Measurements from ENCODE around the gene CTSS. TPM values are rescaled to one million over a fixed set of nuclear protein-coding genes. Genes with fewer than 3 reads are reported as not detected.

Gene CTSS
- total and polyA plus RNA-seq, 2 experiments from 2014 or later, result not detected

GRCh38 chr1:150791585-150791984 is 26.0 kb upstream of the CTSS start (continued):
- no peak for TF ChIP-seq ZNF462 (CRISPR knock-in tag; IDR thresholded peaks at IDR 0.05)

DNA sequence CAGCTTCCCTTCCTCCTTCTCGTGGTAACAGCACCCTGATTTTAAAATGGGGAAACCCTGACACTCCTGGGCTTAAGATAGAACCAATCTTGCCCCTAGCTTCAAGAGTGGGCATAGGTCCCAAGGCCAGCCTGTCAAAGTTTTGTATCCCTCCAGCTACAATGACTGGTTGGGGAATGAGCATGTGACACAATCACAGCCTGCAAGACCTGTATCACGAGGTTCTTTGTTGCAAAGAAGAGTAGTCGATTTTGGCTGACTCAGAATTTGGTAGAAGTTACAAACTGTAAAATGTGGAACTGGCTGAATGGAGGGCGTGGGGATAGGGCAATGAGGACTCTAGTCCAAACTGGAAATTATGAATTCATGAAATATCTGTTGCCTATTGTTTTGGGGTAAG is 23.8 kb upstream of the CTSS start:
- no peak overlapping the region for H3K4me3 ChIP-seq
- peak; percentile 50 for ATAC-seq
- H3K36me3 ChIP-seq (ENCODE audit: insufficient read depth), result no peaks in the 10 kb centered on the region
- H4K20me1 ChIP-seq (replicated peaks; ENCODE audit: insufficient read depth), result no peaks in the 10 kb centered on the region
- H3K36me3 Mint-ChIP-seq (ENCODE audit: low read depth), result no peaks in the 10 kb centered on the region
- H3K4me1 ChIP-seq (ENCODE audit: insufficient read depth), result no peaks in the 10 kb centered on the region
- H3K27ac ChIP-seq (ENCODE audit: low read depth), result no peak overlapping the region
- no peaks in the 10 kb centered on the region for H3K9me2 ChIP-seq (ENCODE audit: insufficient read depth)
- H3K27me3 Mint-ChIP-seq (ENCODE audit: insufficient read depth, low read depth, poor library complexity), result no peaks in the 10 kb centered on the region
- H3K4me3 Mint-ChIP-seq, result no peak overlapping the region
- DNase-seq (ENCODE audit: low spot score), result peak; percentile 31
- H3K9me3 Mint-ChIP-seq, result no peaks in the 10 kb centered on the region
- H3K4me2 ChIP-seq, result no peak overlapping the region
- no peaks in the 10 kb centered on the region for H3K79me2 ChIP-seq (replicated peaks; ENCODE audit: insufficient read depth)
- H3F3A ChIP-seq (replicated peaks; ENCODE audit: low read depth), result no peaks in the 10 kb centered on the region
- no peak overlapping the region for H3K27ac Mint-ChIP-seq
- no peaks in the 10 kb centered on the region for H3K27me3 ChIP-seq (ENCODE audit: insufficient read depth)
- no peak overlapping the region for H2AFZ ChIP-seq
- H3K4me1 Mint-ChIP-seq, result peaks cover 5% of the 10 kb centered on the region; the same call in 1 of the 3 replicates
- no peak for TF ChIP-seq JUNB (IDR thresholded peaks at IDR 0.05; ENCODE audit: unreplicated experiment)
- TF ChIP-seq NANOG (IDR thresholded peaks at IDR 0.05; ENCODE audit: borderline replicate concordance), result no peak
- TF ChIP-seq ZNF462 (CRISPR knock-in tag; IDR thresholded peaks at IDR 0.05), result no peak
- no peak for TF ChIP-seq ZNF114 (CRISPR knock-in tag; IDR thresholded peaks at IDR 0.05)
- TF ChIP-seq, protein P1, sequence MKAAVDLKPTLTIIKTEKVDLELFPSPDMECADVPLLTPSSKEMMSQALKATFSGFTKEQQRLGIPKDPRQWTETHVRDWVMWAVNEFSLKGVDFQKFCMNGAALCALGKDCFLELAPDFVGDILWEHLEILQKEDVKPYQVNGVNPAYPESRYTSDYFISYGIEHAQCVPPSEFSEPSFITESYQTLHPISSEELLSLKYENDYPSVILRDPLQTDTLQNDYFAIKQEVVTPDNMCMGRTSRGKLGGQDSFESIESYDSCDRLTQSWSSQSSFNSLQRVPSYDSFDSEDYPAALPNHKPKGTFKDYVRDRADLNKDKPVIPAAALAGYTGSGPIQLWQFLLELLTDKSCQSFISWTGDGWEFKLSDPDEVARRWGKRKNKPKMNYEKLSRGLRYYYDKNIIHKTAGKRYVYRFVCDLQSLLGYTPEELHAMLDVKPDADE (IDR thresholded peaks at IDR 0.05), result no peak
- no peak for TF ChIP-seq CREB1 (CRISPR knock-in tag; IDR thresholded peaks at IDR 0.05; ENCODE audit: low read depth)
- TF ChIP-seq ZNF331 (CRISPR knock-in tag; IDR thresholded peaks at IDR 0.05; ENCODE audit: low read depth), result no peak
- TF ChIP-seq EZH2phosphoT487 (IDR thresholded peaks at IDR 0.05; ENCODE audit: unreplicated experiment), result no peak

All from GM23338 (cell line).